ENCODE results near the gene PPM1H.

PPM1H gene

GRCh38 chr12:62934239-62934798 lies 631 bp downstream of the PPM1H start (continued):
- TF ChIP-seq ZNF18 (tag by site-specific recombination; IDR thresholded peaks at IDR 0.05), result no peak
- TF ChIP-seq, protein P1, sequence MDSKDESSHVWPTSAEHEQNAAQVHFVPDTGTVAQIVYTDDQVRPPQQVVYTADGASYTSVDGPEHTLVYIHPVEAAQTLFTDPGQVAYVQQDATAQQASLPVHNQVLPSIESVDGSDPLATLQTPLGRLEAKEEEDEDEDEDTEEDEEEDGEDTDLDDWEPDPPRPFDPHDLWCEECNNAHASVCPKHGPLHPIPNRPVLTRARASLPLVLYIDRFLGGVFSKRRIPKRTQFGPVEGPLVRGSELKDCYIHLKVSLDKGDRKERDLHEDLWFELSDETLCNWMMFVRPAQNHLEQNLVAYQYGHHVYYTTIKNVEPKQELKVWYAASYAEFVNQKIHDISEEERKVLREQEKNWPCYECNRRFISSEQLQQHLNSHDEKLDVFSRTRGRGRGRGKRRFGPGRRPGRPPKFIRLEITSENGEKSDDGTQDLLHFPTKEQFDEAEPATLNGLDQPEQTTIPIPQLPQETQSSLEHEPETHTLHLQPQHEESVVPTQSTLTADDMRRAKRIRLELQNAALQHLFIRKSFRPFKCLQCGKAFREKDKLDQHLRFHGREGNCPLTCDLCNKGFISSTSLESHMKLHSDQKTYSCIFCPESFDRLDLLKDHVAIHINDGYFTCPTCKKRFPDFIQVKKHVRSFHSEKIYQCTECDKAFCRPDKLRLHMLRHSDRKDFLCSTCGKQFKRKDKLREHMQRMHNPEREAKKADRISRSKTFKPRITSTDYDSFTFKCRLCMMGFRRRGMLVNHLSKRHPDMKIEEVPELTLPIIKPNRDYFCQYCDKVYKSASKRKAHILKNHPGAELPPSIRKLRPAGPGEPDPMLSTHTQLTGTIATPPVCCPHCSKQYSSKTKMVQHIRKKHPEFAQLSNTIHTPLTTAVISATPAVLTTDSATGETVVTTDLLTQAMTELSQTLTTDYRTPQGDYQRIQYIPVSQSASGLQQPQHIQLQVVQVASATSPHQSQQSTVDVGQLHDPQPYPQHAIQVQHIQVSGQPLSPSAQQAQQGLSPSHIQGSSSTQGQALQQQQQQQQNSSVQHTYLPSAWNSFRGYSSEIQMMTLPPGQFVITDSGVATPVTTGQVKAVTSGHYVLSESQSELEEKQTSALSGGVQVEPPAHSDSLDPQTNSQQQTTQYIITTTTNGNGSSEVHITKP (tag by site-specific recombination; IDR thresholded peaks at IDR 0.05), result no peak
- peak; percentile 67; the same call in 1 of the 2 replicates for TF ChIP-seq ZFHX2 (tag by site-specific recombination; conservative IDR thresholded peaks at IDR 0.05)
- TF ChIP-seq ZNF354C (tag by site-specific recombination; IDR thresholded peaks at IDR 0.05; ENCODE audit: borderline replicate concordance, low read depth), result no peak
- TF ChIP-seq OVOL3 (tag by site-specific recombination; IDR thresholded peaks at IDR 0.05), result no peak
- TF ChIP-seq EGR2 (tag by site-specific recombination; IDR thresholded peaks at IDR 0.05; ENCODE audit: low read depth), result 0 out of 2 replicates have a peak, but pooled peaks have one; percentile 25
- no peak for TF ChIP-seq ZNF701 (tag by site-specific recombination; IDR thresholded peaks at IDR 0.05)
- TF ChIP-seq ZNF426 (tag by site-specific recombination; IDR thresholded peaks at IDR 0.05), result no peak
- TF ChIP-seq ZNF473 (tag by site-specific recombination; IDR thresholded peaks at IDR 0.05), result no peak
- TF ChIP-seq ZBTB8A (tag by site-specific recombination; IDR thresholded peaks at IDR 0.05), result peak; percentile 28; the same call in 1 of the 2 replicates
- TF ChIP-seq ZNF19 (tag by site-specific recombination; IDR thresholded peaks at IDR 0.05; ENCODE audit: low read depth), result no peak
- TF ChIP-seq ZNF121 (tag by site-specific recombination; IDR thresholded peaks at IDR 0.05), result 0 out of 2 replicates have a peak, but pooled peaks have one; percentile 40
- no peak; the same call in 1 of the 2 replicates for TF ChIP-seq ZNF501 (tag by site-specific recombination; IDR thresholded peaks at IDR 0.05)
- TF ChIP-seq ZNF292 (tag by site-specific recombination; IDR thresholded peaks at IDR 0.05; ENCODE audit: borderline replicate concordance, low read depth), result no peak
- peak; percentile 30; the same call in 1 of the 2 replicates for TF ChIP-seq KLF16 (tag by site-specific recombination; IDR thresholded peaks at IDR 0.05)
- no peak for TF ChIP-seq ZNF792 (tag by site-specific recombination; IDR thresholded peaks at IDR 0.05)
- TF ChIP-seq ZNF624 (tag by site-specific recombination; IDR thresholded peaks at IDR 0.05), result no peak
- TF ChIP-seq, protein P2, sequence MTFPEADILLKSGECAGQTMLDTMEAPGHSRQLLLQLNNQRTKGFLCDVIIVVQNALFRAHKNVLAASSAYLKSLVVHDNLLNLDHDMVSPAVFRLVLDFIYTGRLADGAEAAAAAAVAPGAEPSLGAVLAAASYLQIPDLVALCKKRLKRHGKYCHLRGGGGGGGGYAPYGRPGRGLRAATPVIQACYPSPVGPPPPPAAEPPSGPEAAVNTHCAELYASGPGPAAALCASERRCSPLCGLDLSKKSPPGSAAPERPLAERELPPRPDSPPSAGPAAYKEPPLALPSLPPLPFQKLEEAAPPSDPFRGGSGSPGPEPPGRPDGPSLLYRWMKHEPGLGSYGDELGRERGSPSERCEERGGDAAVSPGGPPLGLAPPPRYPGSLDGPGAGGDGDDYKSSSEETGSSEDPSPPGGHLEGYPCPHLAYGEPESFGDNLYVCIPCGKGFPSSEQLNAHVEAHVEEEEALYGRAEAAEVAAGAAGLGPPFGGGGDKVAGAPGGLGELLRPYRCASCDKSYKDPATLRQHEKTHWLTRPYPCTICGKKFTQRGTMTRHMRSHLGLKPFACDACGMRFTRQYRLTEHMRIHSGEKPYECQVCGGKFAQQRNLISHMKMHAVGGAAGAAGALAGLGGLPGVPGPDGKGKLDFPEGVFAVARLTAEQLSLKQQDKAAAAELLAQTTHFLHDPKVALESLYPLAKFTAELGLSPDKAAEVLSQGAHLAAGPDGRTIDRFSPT (tag by site-specific recombination; IDR thresholded peaks at IDR 0.05), result no peak
- no peak for TF ChIP-seq ZNF626 (tag by site-specific recombination; IDR thresholded peaks at IDR 0.05)
- TF ChIP-seq ZXDB (tag by site-specific recombination; IDR thresholded peaks at IDR 0.05), result peak; percentile 92
- no peak for TF ChIP-seq TCF7L2 (IDR thresholded peaks at IDR 0.05; ENCODE audit: borderline replicate concordance, low read depth, low read length)
- no peak for TF ChIP-seq ZFP41 (tag by site-specific recombination; IDR thresholded peaks at IDR 0.05; ENCODE audit: borderline replicate concordance)
- TF ChIP-seq ZEB2 (tag by site-specific recombination; IDR thresholded peaks at IDR 0.05), result peak; percentile 65
- no peak for TF ChIP-seq ZNF510 (tag by site-specific recombination; IDR thresholded peaks at IDR 0.05; ENCODE audit: insufficient replicate concordance)
